8988T (cell line): Measurements from ENCODE around the gene ABAT.
A peak's percentile ranks its signal among the peaks of the same experiment; 100 is the strongest.

Source experiments
- DNase-seq: peaks from one replicate; pipeline ENCODE4 v3.0.0; 2011

ABAT gene

DNA sequence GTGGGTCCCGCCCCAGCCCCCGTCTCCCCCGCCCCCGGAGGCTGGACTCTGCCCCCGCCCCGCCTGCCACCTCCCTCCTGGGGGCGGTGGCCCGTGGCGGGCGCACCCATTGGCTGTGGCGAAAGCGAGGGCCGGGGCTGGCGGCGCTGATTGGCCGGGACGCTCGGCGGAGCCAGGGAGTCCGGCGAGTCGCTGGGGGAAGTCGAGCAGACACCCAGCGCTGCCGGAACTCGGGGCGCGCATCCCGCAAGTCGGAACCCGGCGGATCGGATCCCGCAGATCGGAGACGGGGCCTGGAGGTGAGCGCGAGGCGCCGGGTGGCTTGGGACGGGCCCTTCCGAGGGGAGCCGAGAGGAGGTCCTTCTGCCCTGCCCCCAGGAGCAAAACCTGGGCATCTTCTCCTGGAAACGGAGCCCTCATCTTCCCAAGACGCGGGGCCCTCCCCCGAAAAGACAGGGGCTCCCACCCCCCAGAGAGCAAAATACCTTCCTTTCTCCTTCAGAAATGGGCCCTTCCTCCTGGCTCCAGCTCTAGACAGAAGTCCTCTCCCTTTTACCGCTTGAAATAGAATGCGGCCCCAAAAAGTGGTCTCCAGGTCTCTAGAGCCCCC lies at the start of gene ABAT:
Gene ABAT, plus strand, starts transcription at position 205 of the 610 bp plus-strand sequence. CDS start 61,123 bp downstream, outside the sequence.
- DNase-seq: peak; percentile 88

DNA sequence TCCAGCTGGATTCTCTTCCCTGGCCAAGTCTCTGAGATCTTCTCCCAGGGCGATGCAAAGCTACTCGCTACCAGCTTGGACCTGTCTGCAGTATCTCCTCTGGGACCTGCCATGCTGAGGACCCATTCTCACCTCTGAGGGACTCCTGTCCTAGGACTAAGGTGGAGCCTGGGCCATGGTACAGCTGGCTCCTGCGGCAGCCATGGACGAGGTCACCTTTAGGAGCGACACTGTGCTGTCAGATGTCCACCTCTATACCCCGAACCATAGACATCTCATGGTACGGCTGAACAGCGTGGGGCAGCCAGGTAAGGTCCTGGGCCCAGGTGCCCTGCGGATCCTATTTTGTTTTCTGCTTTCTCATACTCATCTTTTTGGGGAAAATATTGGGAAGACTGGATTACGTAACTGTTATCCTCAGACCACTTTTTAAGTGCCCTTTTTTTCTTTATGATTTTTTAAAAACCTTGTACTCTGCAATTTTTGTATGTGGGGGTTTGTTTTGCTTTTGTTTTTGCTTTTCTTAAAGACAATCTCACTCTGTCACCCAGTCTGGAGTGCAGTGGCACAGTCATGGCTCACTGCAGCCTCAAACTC lies 48.8 kb upstream of the ABAT start:
- DNase-seq: no peak

DNA sequence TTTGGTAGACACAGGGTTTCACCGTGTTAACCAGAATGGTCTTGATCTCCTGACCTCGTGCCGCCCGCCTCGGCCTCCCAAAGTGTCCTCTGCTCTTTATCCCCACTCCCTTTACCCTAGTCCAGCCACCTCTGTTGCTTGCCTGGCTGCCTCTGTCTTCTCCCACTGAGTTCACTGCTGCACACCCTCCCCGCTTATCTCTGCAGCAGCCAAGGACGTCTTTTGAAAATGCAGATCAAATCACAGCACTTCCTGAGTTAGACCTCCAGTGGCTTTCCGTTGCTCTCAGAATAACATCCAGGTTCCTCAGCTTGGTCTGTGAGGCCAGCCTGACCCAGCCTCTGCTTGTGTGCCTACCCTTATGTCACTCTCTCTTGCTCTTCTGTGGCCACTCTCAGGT lies 47.5 kb upstream of the ABAT start:
- DNase-seq: no peak

DNA sequence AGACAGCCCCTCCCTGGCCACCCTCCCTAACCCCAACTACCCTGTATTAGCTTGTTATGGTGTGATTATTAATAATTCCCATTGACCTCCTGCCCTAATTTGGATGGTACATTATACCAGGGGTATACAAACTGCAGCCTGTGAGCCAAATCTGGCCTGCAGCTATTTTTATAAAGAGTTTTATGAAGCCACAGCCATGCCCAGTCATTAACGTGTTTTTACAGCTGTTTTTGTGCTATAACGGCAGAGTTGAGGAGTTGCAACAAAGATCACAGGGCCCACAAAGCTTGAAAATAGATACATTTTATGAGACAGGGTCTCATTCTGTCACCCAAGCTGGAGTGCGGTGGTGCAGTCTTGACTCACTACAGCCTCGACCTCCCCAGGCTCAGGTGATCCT lies 47.0 kb upstream of the ABAT start:
- DNase-seq: no peak

DNA sequence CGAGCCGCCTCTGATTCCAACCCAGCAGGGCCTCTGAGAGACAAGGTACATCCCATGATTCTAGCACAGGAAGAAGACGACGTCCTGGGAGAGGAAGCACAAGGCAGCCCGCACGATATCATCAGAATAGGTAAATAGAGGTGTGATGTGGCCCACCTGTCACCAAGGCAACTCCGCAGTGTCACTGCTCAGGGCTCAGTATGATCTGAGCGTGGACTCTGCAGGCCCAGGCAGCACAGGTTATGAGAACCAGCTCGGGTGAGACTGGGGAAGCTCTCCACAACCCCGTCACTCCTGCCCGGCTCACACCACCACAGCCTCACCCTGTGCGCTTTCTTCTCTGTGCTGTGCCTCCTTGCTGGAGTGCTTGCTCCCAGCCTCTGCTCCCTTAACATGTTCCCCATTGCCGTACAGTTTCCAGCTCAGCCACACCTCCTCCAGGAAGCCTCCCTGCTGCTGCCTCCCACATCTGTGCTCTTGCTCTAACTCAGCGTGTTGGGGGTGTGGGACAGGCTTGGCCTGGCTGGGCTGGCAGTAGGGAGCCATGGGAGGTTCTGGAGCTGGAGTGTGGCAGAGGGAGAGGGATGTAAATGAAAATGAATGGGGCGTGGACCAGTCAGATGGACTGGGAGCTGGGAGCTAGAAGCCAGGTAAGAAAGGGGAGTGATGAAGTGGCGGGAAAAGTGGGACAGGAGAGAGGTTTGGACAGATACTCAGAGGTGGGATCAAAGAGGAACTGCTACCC lies 45.3 kb upstream of the ABAT start:
- DNase-seq: no peak

DNA sequence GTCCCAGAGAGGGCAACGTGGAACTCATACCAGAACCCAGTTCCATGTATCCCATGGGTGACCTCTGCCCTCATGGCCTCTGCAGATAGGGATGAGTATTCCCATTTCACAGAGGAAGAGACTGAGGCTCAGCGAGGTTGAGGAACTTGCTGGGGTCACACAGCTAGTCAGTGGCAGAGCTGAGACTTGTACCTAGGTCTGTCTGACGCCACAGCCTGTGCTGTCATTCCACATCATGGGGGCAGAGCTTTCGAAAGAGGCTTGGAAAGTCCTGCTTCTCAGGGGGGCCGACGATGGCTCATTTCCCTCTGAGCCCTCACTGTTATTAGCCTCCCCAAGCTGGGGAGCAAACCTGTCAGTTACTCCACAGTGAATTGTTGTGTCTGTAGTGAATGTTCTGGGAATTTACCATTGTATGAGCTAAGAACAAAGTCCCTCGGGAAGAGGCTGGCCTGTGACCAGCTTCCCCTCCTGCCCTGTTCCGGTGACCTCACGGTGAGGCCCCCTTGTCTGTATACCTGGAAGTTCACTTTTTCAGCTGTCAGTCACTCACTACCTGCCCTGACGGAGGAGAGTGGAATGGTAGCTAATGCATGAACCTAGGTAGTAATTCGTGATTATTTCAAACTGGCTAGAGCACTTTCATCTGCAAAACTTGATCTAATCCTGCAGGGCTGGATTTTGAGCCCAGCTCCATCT lies 44.0 kb upstream of the ABAT start:
- no peak for DNase-seq

DNA sequence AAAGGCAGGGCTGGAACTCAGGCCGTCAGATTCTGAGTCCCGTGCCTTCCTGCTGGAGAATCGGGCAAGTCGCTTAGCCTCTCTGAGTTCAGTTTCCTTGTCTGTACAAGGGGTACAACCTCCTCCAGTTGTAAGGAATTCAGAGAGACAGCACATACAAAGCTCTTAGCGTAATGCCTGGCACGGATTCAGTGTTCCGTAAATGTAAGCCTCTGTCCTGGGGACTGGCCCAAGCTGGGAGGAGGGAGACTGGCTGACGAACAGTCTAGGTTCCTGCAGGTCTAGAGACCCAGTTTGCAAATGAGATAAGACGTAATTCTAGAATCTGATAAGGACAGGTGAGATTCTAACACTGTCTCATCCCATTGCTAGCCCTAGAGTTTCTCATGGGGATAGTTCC lies 43.0 kb upstream of the ABAT start:
- DNase-seq: no peak

DNA sequence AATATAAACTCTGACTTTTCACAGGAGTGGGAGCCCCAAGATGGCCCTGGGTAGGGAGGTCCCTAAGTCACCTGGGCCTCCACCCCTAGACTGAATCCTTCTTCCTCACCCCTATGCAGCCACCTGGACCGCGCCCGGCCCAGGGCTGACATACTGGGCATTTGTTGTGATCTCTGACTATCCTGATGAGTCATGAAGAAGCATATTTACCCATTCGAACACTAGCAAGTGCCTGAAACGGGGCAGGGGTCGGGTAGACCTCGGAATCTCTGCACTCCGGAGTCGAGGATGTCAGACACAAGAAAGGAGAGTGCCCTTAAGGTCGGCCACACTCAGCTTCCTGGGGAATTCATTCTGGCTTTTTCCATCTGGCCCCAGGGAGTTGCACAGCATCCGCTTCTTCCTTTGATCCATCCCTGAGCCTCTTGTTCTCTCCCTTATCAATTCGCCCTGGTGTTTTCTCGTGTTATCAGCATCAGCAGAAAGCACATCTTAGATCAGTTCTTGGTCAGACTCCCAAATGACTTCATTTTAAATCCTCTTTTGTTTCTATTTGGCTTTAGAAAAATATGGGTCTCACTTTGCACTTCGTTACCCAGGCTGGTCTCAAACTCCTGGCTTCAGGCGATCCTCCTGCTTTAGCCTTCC lies 42.5 kb upstream of the ABAT start:
- no peak for DNase-seq

DNA sequence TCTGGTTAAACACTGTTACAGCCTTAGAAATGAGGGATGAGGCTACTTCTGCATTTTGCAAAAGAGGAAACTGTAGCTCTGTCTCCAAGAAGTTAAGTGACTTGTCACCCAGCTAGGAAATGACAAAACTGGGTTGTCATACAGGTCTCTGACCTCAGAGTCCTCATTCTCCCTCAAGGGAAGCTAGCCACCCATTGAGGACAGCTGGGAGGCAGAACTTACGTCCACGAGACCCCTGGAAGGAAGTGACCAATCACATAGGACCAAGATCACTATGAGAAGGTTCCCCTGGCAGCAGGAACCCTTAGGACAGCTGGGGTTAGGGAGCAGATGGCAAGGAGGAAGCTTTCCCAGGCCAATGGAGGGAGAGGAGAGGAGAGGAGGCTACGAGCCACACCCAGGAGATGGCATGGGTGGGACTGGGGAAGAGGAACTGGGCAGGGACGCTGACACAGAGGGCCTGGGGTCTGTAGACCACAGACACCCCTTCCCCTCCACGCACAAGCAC lies 41.7 kb upstream of the ABAT start:
- DNase-seq: no peak

DNA sequence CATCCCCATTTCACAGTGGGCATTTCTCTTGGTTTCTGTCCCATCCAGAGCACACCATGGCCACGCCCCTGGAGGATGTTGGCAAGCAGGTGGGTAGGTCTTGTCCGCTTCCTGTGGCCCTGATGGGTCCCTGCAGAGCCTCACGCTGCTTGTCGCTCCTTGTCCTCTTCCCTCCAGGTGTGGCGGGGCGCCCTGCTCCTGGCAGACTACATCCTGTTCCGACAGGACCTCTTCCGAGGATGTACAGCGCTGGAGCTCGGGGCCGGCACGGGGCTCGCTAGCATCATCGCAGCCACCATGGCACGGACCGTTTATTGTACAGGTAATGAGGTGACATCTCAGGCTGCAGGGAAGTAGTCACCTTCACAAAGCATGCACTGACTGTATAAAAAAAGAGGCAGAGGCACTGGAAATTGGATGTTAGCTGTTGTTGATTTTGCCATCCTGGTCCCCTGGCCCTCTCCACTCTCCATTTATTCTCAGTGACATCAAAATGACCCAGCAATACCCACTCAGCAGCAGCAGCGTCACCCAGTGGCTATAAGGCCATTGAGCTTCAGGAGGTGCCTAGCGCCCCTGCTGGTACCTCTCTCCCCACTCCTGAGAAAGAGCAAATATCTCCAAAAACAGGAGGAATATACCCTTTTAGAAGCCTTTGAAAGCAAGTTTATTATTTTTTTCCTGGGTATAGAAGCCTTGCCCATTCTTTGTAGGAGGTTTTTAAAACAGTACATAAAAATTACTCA lies 39.3 kb upstream of the ABAT start:
- peak; percentile 65 for DNase-seq

DNA sequence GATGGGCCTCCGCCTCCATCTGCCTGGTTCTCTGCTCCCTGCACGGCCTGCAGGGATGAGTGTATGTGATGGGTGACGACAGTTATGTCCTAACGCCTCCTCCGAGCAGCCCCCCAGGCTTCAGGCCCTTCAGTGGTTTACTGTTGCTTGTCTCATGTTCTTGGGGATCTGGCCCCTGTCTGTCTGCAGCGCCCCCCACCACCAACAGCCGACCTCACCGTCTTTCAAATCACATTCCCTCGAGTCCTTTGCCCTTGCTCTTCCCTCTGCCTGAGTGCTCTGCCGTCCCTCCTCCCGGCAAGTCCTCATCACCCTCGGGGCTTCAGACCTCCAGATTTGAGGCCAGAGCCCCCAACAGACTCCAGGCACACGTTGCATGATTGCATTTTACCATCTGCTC lies 34.7 kb upstream of the ABAT start:
- DNase-seq: no peak

DNA sequence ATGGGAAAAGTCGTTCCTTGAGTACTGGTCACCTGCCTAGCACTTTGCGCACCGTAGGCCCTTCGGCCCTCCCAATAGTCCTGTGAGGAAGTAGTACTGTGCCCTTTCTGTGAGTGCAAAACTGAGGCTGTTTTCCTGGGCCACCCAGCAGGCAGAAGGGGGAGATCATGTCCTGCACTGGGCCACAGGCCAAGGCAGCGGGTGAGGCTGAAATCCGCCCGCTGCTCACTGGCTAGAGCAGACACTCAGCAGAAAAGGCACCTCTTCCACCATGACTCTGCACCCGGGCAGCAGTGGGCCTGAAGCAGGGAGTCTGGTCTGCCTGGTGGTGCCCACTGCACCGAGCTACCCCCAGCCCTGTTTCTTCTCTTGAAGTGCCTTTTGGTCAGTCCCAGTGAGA lies 32.7 kb upstream of the ABAT start:
- DNase-seq: no peak

DNA sequence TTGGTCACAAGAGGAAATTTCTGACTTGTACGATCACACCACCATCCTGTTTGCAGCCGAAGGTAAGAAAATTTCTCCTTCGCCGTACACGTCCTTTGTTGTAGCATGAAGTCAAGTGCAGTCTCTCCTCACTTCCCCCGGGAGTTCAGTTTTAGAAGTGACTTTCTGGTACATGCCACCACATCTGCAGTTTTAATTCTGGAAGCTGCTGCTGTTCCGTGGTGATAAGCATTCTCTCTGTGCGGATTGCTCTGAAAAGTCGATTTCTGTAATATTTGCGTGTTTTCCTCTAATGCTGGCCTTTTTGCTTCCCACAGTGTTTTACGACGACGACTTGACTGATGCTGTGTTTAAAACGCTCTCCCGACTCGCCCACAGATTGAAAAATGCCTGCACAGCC lies 32.3 kb upstream of the ABAT start:
- DNase-seq: no peak

DNA sequence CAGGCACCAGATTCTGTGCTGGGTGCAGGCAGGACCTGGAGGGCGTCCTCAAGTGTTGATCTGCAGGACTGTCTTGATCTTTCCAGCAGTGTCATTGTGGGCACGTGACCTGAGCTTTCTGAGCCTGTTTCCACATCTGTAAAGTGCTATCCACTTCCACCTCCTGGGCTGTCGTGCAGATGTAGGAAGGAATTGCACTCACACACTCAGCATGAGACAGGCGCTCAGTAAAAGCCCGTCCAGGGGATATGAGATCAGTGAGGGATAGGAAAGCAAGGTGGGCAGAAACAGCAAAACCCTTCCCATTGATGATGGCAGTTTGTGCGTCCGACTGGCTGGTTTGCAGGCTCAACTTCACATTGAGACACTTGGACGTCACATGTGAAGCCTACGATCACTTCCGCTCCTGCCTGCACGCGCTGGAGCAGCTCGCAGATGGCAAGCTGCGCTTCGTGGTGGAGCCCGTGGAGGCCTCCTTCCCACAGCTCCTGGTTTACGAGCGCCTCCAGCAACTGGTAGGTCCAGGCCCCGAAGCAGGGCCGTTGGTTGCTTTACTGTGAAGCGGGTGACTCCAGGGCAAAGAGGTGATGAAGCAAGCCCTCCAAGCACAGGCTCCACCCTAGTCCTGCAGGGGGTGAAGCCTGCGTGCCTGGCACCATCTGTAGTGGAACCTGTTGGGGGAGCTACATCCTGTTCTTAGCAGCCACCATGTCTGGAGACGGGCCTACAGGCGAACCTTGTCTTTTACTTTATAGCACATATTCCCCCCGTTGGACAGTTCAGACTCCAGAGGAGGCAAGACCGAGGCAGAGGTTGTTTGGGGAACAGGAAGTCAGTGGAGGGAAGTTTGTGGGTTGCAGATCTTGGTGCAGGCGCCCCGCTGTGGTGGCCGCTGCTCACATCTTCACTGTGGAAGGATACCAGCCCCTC lies 29.9 kb upstream of the ABAT start:
- DNase-seq: no peak

DNA sequence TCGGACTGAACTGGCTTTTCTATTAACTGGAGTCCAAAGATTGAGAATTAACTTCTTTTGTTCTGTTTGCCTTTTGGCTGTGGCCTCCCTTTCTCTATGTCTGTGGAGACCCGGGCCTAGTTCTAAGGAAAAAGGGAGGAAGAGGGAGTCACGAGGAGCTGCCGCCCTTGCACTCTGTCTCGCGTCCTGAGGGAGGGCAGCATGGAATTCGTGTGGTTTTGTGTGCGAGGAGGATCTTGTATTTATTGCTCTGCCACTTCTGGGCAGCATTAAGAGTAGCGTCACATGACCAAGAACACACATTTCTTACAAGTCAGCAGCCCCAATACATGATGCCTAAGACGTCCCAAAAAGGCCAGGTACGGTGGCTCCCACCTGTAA lies 29.3 kb upstream of the ABAT start:
- DNase-seq: no peak

DNA sequence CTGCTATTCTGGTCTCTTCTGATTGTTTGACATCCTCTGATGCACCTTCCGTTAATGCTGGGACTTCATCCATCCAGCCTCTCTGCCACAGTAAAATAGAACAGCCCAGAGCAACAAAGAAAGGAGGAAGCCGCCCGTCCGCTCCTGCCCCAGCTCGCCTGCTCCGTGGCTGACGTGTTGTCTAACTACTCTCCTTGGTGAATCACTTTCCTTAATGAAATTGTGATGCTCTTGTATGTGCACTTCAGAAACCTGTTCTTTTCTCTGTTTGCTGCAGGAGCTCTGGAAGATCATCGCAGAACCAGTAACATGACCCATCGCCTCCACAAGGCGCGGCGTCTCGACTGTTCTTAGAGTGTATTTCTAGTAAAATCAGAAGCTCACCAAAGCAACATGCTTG lies 28.6 kb upstream of the ABAT start:
- no peak for DNase-seq

DNA sequence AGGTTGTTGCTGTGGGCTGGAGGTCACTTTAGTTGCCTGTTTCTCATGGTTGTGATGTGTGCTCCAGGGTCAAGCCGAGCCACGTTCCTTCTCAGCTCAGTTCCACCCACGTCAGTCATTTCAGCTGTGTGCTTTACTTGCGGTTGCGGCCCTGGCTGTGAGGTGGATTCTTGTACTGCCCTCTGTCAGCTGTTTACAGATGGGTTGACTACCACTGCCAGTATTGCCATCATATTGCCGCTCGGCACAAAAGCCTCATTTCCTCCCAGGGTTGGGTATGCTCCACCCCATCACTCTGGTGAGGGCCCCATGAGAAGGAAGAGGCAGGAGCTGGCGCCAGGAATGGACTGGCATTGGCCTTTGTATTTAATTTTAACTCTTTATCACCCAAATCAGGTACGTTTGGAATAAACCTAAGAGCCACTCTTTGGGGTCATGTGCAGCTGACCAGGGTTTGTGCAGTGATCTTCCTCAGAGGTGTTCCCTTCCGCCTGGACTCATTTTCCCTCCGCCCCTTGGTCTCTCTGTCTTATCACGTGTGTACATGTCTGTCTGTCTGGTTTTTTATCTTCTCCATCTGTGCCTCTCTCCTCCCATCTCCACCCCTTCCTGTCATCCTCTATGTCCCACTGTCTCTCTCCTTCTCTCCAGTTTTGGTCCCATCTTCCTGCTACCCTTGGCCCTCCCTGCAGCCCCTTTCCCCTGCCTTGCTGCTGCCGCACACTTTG lies 27.9 kb upstream of the ABAT start:
- no peak for DNase-seq

DNA sequence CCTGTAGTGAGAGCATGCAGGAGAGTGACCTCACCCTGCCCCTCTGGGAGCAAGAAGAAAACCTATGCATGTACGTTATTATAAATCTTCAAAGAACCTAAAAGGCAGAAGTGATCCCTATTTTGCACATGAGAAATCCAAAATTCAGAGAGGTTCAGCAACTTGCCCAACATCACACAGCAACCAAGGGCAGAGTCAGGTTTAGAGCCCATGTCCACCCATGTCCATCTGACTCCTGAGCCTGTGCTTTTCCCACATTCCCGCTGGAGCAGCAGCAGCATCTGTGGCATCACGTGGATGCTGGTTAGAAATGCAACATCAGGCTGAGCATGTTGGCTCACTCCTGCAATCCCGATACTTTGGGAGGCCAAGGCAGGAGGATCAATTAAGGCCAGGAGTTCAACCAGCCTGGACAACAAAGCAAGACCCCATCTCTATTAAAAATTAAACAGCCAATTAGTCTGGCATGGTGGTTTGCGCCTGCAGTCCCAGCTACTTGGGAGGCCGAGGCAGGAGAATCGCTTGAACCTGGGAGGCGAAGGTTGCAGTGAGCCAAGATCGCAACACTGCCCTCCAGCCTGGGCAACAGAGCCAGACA lies 26.6 kb upstream of the ABAT start:
- DNase-seq: no peak

DNA sequence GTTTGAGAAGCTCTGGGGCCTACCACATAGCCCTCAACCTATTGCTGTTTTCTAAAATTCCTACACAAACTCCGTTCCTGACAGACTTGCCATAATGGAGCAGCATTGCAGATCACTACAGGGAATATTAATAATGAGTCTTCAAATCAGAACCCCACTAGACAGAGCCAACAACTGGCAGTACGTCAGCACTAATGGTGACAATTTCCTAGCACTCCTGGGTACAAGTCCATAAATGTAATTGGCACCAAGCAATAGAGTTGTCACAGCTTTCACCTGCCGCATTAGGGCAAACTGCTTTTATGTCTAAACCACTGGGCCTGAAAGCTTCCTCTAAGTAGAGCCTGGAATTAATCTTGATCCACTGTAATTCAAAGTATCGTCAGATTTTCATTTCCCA lies 25.5 kb upstream of the ABAT start:
- no peak for DNase-seq
